Dermis blood vessel endothelial cell (primary cell): ENCODE data around the gene PMVK. TPM values are rescaled to one million over a fixed set of nuclear protein-coding genes. Genes with fewer than 3 reads are reported as not detected.
"Not testable (repeated sequence)": the region's sequence is repeated elsewhere in the genome, so short reads cannot be mapped to it uniquely, and the experiment has no call there.

Experiments
- DNase-seq: peaks from one replicate; pipeline ENCODE4 v3.0.0; 2010
- total RNA-seq: library from RNA; depleted of rRNA; stranded (reverse); fragments of >200 nt; gene quantifications from 2 replicates; pipeline ENCODE4 v1.2.3, GENCODE V29; 2014

PMVK gene
- total RNA-seq, result 6.5 and 9.4 TPM in 2 replicates

- peak; percentile 98 for DNase-seq
Measured at GRCh38 chr1:154936555-154937084, at the start of gene PMVK. PMVK (minus strand) TSS chr1:154936719; CDS start chr1:154936685, 34 bp downstream.

DNA sequence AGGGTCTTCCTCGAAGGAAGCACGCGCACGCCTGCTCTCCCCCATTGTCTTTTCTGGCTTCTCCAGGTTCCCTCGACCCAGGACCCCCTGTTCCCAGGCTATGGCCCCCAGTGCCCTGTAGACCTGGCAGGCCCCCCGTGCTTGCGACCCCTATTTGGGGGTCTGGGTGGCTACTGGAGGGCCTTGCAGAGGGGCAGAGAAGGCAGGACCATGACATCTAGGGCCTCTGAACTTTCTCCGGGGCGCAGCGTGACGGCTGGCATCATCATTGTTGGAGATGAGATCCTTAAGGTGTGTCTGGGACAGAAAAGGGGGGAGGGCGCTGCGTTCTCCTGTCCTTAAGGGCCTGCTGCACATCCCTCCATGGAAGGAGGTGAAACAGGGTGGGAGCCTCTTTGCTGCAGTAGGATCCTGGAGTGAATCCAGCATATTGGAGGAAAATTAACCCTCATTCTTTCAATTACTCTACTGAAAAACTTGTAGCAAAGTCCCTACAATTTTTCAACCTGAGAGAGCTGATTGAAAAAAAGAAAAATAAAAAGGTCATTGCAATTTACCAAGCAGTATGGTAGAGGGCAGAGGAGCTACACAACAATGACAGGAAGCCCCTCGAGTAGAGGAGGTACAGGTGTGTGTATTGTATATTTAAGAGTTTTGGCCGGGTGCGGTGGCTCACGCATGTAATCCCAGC lies 47.4 kb upstream of the PMVK start:
- DNase-seq, result no peak

DNA sequence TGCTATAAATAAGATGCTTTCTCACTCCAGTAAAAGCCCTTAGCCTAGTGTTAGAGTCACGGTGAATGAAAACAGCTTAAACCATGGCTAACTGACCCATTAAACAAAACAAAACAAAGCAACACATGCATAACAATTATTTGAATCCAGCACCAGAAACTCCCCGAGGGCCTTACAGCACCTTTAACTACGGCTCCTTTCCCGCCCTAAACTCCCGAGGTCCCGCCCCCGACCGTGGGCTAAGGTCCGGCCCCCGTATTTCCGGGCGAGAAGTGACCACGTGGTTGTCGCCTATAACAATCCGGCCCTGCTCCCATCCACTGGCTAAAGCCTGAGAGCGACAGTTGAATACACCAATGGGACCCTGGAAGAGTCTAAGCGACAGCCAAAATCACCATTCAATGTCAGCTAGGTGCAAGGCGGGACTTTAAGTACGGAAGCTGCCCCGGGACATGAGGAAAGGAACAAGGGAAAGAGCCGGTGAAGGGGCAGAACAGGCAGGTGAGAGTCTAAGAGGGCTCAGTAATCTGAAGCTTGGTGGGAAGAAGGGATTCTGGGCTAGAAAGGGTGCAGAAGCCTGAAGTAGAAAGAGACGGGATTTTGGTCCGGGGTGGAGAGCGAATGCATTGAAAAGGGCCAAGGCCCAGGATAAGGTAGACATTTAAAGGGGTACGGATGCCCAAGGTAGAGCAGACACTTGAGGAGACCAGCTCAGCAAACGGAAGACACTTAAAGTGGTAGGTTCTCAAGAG lies 46.6 kb upstream of the PMVK start, which contains the start of gene FLAD1:
TSS of gene FLAD1 (plus strand) at position 448 of the 752 bp plus-strand sequence. CDS start 351 bp downstream, outside the sequence.
- peak; percentile 100 for DNase-seq

- DNase-seq, result no peak
Measured at GRCh38 chr1:154982341-154982740, 45.8 kb upstream of the PMVK start.

- no peak for DNase-seq
Measured at GRCh38 chr1:154978360-154978759, 41.8 kb upstream of the PMVK start.

GRCh38 chr1:154977762-154978161 lies 41.2 kb upstream of the PMVK start:
- not testable (repeated sequence) for DNase-seq

GRCh38 chr1:154975409-154976059 lies 39.0 kb upstream of the PMVK start:
- peak; percentile 68 for DNase-seq

DNA sequence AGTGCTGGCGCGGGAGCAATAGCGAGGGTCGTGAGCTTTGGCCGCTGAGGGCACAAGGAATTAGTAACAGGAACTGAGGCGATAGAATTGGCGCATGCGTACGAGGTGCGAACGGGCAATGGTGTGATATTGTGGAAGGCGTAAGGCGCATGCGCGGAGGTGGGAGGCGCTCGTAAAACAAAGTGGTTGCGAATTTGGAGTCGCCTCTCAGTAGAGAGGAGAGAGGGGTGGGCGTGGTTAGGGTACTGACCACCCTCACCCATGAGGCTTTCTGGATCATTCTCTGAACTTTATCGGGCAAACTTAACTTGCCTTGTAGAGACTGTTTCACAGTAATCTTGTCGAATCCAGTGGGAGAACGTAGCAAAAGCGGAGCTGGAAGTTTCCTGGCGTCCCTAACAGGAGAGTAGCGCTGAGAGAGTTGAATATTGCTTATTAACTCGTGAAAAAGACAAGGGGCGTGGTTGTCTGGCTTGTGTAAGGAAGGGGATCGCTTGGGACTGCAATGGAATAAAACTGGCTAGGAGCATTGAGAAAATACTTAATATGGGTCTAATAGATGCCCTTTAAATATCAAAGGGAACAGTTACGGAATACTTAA lies 38.4 kb upstream of the PMVK start:
- DNase-seq, result peak; percentile 96

DNA sequence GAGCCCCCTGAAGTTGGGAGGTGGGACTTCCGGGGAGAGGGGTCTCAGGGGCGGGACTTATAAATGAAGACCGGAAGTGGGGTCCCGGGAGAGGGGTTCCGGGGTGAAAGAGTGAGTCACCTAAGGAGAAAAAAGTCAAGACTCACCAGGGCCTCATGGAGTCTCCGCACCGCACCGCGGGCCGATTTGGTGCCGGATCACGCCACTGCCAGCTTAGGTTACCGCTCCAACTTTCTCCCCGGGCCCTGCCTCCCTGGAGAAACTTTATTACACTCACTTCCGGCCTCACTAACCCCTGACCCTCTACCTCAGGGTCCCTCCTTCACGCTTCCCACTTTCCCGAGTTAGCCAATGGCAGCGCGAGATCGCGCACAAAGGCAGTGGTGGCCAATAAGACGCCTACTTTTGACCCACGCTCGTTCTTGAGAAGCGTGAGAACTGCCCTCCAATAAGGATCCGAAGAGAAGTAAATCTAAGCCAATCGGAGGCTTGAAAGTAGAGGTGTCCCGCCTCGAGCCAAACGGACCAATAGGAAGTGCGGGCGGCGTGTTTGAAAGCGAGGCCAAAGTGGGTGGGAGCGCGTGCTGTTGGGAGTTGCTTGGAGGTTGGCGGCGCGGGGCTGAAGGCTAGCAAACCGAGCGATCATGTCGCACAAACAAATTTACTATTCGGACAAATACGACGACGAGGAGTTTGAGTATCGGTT lies 37.7 kb upstream of the PMVK start, which contains the start of gene CKS1B:
TSS of gene CKS1B (plus strand) at position 580 of the 706 bp plus-strand sequence. CDS start at position 645, 65 bp downstream.
- peak; percentile 100 for DNase-seq

DNA sequence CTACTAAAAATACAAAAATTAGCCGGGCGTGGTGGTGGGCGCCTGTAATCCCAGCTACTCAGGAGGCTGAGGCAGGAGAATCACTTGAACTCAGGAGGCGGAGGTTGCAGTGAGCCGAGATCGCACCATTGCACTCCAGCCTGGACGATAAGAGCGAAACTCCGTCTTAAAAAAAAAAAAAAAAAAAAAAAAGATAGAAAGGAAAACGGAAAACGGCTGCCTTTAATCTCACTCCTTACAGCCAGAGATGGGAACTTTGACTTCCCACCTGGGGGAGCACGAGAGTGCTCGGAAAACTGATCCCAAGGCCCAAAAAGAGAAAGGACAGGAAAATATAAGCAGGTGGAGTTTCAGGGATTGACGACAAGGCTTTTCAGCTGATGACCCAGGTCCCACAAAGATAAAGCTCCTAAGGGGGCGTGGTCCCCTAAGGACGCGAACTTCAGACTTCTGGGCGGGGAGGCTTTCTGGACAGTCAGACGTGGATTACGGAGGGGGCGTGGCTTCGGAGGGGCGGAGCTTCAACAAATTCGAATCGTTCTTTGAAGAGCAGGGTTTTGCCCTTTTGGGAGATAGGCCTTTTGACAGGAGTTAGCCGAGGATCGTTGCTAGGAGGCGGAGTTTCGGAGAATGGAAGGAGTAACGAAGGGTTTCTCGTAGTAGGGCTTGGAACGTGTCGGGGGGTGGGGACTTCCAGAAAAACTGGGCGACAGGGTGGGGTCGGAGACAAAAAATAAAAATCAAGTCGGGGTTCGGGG lies 37.0 kb upstream of the PMVK start:
- peak; percentile 99 for DNase-seq

GRCh38 chr1:154972517-154973343 lies 36.2 kb upstream of the PMVK start:
- peak; percentile 96 for DNase-seq

DNA sequence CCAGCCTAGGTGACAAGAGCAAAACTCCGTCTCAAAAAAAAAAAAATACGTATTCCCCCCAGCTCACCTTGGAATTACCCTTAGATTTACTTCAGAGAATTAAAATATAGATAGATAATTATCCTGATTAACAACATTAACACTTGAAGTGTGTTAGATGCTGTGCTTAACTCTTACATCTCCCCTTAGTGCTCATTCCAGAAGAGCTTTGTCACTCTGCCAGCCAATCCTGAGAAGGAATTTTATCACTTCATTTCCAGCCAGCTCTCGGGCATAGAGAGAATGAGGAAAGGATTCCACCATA lies 35.6 kb upstream of the PMVK start:
- DNase-seq, result no peak

- peak; percentile 42 for DNase-seq
Measured at GRCh38 chr1:154971341-154971998, 35.0 kb upstream of the PMVK start.

GRCh38 chr1:154970631-154971340 lies 34.3 kb upstream of the PMVK start, which contains the start of gene SHC1:
SHC1 (minus strand) TSS chr1:154970747; CDS start chr1:154970526, 221 bp downstream.
- DNase-seq, result peak; percentile 94

- peak; percentile 34 for DNase-seq
Measured at GRCh38 chr1:154969860-154970452, 33.4 kb upstream of the PMVK start.

- DNase-seq, result no peak
Measured at GRCh38 chr1:154969246-154969645, 32.7 kb upstream of the PMVK start.

DNA sequence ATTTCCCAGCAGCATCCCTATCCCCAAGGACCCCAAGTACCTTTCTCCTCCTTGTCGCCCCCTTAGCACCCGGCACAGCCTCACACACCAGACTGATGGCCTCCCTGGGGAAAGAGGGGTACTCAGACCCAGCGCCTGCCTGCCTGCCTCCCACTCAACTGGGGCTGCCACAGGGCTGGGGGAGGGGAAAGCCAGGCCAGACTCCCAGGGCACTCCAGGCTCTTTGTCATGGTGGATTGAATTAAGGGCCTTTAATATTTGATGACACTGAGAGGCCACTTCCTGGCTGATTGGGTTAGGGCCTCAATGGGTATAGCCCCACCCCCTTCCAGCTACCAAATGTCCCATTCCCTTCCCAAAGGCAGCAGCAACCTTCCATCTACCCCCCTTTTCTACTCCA lies 32.2 kb upstream of the PMVK start:
- DNase-seq, result no peak

- peak; percentile 60 for DNase-seq
Measured at GRCh38 chr1:154967331-154967950, 30.9 kb upstream of the PMVK start.
